ENCODE results near the gene IL1B.

Gene IL1B

DNA sequence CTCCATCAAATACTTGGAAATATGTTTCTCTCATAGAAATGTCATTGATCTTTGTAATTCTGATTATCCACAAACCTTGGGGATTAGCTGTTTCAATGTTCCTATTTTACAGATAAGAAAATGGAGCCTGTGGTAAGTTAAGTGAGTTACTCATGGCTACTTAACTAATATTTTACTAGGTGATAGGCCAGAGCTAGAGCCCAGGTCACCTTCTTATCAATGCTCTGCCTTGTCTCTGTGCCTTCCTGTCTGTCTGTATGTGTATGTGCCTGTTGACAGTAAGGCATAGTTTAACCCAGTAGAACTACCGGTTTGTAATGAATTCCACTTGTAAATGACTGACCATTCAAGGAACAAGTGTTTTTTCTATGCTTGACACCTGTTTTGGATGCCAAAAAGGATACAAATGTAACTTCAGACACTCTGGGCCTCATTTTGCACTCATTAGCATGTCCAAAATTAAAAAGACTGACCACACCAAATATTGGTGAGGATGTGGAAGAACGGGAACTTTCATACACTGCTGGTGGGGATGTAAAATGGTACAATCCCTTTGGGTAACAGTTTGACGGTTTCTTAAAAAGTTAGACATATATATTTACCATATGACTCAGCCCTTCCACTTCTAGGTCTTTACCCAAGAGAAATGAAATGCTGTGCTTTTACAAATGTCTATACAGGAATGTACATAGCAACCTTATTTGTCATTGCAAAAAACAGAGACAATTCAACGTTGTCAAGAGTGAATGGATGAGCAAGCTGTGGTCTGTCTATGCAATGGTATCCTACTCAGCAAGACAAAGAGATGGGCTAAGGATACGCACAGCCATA is 32.7 kb downstream of the IL1B start:
- no peak for DNase-seq (ENCODE audit: low read depth in 2 of 2)

- DNase-seq (ENCODE audit: low read depth in 2 of 2) = no peak
Observed at GRCh38 chr2:112800881-112801583, 35.5 kb downstream of the IL1B start.

DNA sequence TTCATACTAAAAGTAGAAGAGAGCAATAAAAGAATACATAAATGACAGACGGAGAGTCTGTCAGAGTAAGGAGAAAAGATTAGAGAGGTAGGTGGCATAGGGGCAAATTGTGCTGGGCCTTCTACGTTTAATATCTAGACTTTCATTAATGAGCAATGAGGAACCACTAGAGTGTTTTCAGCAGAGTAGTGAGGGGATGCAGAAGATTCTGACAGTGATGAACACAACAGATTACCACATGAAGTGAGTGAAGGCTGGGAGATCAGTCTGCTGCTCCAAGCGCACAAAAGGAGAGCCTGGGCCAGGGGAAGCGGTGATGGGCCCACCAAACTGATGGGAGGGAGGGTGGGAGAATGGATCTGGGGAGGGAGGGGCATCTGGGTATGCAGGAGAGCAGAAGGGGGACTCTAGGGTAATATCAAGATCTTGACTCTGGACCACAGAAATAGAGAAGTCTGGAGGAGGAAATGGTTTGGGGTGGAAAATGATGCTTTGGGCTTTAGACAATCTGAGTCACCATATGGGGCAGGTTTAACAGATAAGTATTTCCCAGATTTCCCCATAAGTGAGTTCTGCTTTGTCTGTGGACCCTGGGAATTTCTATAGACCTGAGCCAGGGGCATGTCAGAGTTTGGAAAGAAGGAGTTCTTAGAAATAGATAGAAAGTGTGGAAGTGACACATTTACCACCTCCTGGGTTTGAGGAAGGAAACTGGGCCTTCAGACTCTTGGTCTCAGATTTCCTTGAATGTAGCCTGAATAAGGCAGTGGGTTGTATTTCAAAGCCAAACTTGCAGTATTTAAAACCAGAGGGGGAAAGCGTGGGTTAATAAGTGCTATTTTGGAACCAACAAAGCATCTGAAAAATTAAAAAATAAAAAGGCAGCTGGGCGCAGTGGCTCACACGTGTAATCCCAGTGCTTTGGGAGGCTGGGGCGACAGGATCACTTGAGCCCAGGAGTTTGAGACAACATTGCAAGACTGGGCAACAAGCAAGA is 37.3 kb downstream of the IL1B start:
- no peak for DNase-seq (ENCODE audit: low read depth in 2 of 2)

DNA sequence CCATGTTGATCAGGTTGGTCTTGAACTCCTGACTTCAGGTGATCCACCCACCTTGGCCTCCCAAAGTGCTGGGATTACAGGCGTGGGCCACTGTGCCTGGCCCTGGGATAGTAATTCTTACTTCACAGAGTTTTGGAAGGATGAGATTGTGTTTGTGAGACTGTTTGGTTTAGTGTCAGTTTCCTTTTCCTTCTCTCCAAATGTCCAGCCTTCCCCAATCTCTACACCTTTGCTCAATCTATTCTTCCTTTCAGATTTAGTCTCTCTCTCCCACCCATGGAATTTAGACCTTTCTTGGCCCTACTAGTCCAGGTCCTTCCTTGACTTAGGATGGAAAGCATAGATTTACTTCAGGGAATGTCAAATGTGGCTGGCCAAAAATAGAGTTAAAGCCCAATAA is 40.1 kb downstream of the IL1B start:
- DNase-seq (ENCODE audit: low read depth in 2 of 2) = no peak

DNA sequence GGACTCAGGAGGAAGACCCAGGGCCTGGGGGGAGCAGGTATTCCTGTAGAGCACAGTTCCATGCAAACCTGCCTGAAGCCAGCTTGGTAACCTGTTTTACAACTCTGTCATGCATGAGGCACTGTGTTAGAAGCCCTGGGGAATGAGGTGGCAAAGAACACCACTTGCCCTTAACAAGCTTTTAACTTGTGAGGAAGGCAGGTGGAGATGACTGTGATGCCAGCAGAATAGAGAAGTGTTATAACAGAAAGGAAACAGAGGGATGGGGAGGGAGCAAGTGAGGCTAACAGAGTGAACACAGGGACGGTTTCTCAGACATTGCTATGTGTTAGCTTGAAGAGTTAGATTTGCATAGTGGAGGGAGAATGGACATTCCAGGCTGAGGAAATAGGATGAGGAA is 40.8 kb downstream of the IL1B start:
- DNase-seq (ENCODE audit: low read depth in 2 of 2) = no peak

DNA sequence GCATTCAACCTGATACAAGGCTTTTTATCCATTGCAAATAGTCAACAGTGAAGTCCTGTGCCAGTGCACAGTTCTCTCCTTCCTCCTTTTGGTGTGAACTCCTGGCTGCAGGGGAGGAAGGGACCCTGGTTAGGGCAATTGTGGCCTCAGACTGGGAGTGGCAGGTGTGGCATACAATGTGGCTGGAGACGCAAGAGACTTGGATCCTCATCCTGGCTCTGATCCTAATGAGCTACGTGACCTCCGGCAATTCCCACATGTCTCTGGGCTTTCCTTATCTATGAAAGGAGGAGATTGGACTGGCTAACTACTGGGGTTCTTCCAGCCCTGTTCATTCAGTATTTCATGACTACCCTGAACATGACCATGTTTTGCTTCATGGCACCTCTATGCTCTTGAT is 41.7 kb downstream of the IL1B start:
- DNase-seq (ENCODE audit: low read depth in 2 of 2) = no peak

GRCh38 chr2:112794131-112794733 is 42.3 kb downstream of the IL1B start:
- no peak for DNase-seq (ENCODE audit: low read depth in 2 of 2)

GRCh38 chr2:112793449-112793978 is 43.1 kb downstream of the IL1B start:
- DNase-seq (ENCODE audit: low read depth in 2 of 2) = no peak

GRCh38 chr2:112792419-112792818 is 44.2 kb downstream of the IL1B start:
- DNase-seq (ENCODE audit: low read depth in 2 of 2) = no peak

GRCh38 chr2:112791693-112792230 is 44.8 kb downstream of the IL1B start:
- DNase-seq (ENCODE audit: low read depth in 2 of 2) = no peak

- no peak for DNase-seq (ENCODE audit: low read depth in 2 of 2)
Observed at GRCh38 chr2:112791019-112791418, 45.6 kb downstream of the IL1B start.

DNA sequence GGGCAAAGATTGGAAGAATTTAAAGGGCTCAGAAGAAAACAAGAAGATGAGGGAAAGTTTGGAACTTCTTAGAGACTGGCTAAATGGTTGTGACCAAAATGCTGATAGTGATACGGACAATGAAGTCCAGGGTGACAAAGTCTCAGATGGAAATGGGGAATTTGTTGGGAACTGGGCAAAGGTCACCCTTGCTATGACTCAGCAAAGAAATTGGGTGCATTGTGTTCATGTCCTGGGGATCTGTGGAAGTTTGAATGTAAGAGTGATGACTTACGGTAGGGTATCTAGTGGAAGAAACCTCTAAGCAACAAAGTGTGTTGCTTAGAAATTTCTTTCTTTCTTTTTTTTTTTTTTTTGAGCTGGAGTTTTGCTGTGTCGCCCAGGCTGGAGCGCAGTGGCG is 46.3 kb downstream of the IL1B start:
- DNase-seq (ENCODE audit: low read depth in 2 of 2) = no peak

DNA sequence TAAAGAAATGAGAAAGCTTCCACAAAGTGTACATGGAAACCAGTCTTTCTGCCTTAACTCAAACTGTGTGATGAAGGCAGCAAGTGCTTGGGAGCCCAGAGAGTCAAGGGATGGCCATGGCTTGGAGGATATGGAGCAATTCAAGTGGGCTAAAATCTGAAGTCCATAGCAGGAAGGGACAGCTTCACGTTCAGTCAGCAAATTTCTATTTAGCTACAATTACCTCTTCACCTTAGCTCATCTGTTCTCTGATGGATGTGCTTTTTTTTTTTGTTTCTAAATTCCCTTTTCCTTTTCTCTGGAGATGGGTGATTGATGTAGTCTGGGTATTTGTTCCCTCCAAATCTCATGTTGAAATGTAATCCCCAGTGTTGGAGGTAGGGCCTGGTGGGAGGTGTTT is 47.4 kb downstream of the IL1B start:
- DNase-seq (ENCODE audit: low read depth in 2 of 2) = no peak

DNA sequence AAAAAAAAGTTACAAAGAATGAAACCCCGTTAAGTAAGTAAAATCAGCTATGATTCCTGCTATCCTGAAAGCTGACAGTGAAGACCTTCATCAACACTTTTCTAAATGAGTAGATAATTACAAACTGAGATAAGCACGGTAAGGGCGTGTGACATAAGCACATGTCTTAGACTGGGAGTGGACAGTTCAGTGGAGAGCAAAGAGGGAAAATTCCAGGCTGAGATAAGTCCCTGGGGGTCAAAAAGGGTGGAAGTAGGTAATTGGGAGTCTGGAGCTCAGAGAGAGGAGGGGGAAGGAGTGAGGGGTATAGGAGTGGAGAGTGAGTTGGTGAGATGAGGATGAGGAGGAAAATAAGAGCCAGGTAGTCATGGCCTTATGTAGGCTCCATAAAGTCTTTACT is 47.9 kb downstream of the IL1B start:
- no peak for DNase-seq (ENCODE audit: low read depth in 2 of 2)

DNA sequence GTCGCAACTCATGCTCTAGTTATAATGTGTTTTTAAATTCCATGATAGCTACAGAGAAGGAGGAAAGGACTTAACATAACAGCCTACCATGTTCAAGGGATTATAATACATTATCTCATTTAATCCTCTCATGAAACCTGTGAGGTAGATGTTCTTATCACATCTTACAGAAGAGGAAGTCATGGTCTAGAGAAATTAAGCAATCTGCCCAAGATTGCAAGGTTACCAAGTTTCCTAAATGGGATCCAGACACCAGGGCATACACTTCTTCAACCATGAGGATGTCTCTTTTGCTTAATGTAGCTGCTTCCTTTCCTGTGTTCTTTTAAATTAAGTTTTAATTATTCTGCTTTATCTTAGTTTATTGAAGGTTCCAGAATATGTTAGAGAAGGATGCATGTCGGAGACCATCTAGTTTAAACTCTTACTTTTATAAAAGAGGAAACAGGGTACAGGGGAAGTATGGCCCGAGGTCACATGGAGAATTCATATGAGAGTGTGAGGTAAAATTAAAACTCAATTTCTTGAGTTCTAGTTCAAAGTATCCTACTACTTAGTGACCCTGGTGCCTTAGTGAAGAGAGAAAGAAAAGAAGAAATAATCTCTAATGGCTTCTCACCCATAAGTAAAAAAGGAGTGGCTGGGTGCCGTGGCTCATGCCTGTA is 48.7 kb downstream of the IL1B start:
- DNase-seq (ENCODE audit: low read depth in 2 of 2) = no peak

- DNase-seq (ENCODE audit: low read depth in 2 of 2) = no peak
Observed at GRCh38 chr2:112787294-112787693, 49.3 kb downstream of the IL1B start.

DNA sequence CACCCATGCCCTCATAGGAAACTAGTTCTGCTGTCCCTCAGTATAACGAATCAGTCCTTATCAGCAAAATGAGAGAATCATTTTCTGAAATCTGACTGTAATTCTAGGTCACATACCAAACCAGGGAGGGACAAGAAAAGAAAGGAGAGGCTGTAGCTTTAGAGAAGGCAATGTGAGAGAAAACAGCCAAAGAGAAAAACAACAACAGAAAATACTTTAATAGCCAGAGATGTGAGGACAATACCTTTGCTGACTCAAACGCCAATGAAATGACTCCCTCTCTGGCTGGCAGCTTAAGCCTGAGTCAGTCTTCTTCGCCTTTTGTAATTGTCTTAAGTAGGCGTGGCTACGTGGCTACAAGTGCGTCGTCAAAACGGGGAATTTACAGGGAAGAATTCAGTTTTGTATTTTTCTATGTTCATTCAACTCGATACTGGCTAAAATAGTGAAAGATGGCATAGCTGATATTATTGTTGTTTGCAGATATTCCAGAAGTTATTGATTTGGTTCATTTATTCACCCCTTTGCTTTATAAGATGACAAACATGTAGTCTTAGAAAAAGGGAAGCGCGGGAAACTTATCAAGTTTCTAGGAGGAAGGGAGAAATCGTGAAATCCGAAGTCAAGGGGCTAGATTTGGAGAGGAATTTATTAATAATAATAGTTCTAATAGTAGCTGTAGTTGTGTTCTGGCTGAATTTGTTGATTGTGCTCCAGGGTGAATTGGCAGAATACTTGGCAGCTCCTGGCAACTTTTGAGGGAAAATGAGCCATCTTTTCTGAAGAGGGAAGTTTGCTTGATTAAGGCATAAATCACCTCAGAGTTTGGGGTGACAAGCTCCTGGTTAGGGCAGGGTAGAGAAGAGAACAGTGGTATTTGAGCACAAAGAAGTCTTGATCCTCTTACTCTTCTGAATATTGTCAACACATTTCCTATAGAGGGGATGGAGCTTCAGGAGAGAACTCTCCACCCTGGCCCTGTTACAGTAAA is 52.1 kb downstream of the IL1B start, which contains the start of gene IL1A:
Gene IL1A (minus strand): TSS at position 295 of the 991 bp plus-strand sequence. CDS start 723 bp downstream, outside the sequence.
- no peak for DNase-seq (ENCODE audit: low read depth in 2 of 2)

DNA sequence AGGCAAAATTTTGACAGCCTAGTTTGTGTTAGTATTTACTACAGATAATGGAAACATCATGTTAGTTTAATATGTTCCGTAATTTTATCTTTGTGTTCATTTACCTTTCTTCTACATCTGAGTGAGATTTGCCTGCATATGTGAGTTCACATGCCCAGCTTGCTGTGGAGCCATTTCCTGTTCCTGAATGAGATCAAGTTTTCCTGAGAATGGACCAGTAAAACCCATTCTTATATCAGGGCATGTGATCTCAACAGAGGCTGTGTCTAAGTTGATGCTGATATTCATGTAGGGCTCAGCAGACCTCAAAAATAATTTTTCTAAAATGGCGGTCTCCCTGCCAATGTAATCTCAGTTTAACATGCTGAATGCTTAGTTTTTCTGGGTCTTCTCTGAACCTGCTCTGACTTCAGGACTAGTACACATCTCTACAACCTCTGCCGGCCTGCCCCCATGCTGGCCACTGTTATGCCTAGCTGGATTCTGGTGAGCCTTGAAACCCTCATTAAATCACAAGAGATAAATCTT is 53.3 kb downstream of the IL1B start:
- DNase-seq (ENCODE audit: low read depth in 2 of 2) = no peak

DNA sequence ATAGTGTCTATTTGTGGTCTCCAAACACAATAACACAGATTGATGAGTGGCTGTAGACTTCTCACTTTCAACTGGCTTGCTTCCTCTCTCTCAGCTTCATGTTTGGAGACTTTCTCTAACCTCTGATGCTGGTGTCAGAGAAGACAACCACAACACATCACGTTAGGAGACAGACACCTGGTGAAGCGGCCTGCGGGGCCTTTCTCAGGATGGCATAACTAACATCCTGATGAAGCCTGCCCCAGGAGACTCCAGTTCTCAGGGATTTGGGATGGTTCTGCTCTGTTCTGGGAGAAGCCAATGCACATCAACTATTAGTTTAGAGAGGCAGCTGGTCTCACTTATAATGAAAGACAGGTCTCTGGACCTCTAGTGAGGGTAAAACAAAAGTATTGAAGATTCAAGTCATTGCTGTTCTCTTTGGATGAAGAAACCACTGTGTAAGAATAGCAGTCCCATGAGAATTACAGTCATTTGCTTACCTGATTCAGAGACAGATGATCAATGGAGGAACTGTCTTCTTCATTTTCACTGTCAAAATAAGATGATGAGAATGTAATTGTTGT is 54.3 kb downstream of the IL1B start:
- DNase-seq (ENCODE audit: low read depth in 2 of 2) = no peak

Measured in activated CD8-positive, alpha-beta memory T cell treated with anti-CD3 and anti-CD28 coated beads for 4 hours (primary cell).